HEK293 (cell line): Measurements from ENCODE around the gene SMAD2.
"Not testable (repeated sequence)": the region's sequence is repeated elsewhere in the genome, so short reads cannot be mapped to it uniquely, and the experiment has no call there.

Experiments
- CTCF ChIP-seq: fragments of 450-650 bp; formaldehyde crosslinking; IDR thresholded peaks from 2 replicates; pipeline ENCODE4 v1.5.1; 2016; ENCODE audit warnings: missing biosample characterization, missing genetic modification characterization
- ZNF175 ChIP-seq: fragments of 450-650 bp; formaldehyde crosslinking; IDR thresholded peaks from 2 replicates; pipeline ENCODE4 v1.5.1; 2016; ENCODE audit warnings: missing biosample characterization, missing genetic modification characterization
- ZNF24 ChIP-seq: fragments of 450-650 bp; formaldehyde crosslinking; IDR thresholded peaks from 2 replicates; pipeline ENCODE4 v1.5.1; 2016; ENCODE audit warnings: missing biosample characterization, missing genetic modification characterization
- ZNF274 ChIP-seq, 2 experiments: fragments of 200-500 bp in 1 of 2; fragments of 450-650 bp in 1 of 2; sonication (Bioruptor generic) in 1 of 2; formaldehyde crosslinking in 1 of 2; IDR thresholded peaks; 2 replicates each; pipeline versions ENCODE4 v1.5.1 to v1.6.1; 2014 to 2016; ENCODE audit warnings: borderline replicate concordance in 1 of 2, inconsistent platforms in 1 of 2, low read length in 1 of 2, missing biosample characterization in 1 of 2, missing genetic modification characterization in 1 of 2
- ZNF555 ChIP-seq: fragments of 450-650 bp; formaldehyde crosslinking; conservative IDR thresholded peaks from 2 replicates; pipeline ENCODE4 v1.5.1; 2017; ENCODE audit warnings: missing biosample characterization, mild to moderate bottlenecking, missing genetic modification characterization, inconsistent platforms
- TF ChIP-seq, protein P1 (sequence below): fragments of 450-650 bp; formaldehyde crosslinking; IDR thresholded peaks from 2 replicates; pipeline ENCODE4 v1.5.1; 2016; ENCODE audit warnings: missing biosample characterization, missing genetic modification characterization

GRCh38 chr18:47961003-47961402 lies 30.5 kb upstream of the SMAD2 start:
- TF ChIP-seq CTCF (tag by site-specific recombination); ZNF175 (tag by site-specific recombination); ZNF274 (IDR thresholded peaks at IDR 0.05; ENCODE audit: low read length); ZNF274 (tag by site-specific recombination; IDR thresholded peaks at IDR 0.05; ENCODE audit: borderline replicate concordance); ZNF555 (tag by site-specific recombination); ZNF24 (tag by site-specific recombination): not testable (repeated sequence)
- TF ChIP-seq, protein P1, sequence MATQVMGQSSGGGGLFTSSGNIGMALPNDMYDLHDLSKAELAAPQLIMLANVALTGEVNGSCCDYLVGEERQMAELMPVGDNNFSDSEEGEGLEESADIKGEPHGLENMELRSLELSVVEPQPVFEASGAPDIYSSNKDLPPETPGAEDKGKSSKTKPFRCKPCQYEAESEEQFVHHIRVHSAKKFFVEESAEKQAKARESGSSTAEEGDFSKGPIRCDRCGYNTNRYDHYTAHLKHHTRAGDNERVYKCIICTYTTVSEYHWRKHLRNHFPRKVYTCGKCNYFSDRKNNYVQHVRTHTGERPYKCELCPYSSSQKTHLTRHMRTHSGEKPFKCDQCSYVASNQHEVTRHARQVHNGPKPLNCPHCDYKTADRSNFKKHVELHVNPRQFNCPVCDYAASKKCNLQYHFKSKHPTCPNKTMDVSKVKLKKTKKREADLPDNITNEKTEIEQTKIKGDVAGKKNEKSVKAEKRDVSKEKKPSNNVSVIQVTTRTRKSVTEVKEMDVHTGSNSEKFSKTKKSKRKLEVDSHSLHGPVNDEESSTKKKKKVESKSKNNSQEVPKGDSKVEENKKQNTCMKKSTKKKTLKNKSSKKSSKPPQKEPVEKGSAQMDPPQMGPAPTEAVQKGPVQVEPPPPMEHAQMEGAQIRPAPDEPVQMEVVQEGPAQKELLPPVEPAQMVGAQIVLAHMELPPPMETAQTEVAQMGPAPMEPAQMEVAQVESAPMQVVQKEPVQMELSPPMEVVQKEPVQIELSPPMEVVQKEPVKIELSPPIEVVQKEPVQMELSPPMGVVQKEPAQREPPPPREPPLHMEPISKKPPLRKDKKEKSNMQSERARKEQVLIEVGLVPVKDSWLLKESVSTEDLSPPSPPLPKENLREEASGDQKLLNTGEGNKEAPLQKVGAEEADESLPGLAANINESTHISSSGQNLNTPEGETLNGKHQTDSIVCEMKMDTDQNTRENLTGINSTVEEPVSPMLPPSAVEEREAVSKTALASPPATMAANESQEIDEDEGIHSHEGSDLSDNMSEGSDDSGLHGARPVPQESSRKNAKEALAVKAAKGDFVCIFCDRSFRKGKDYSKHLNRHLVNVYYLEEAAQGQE (tag by site-specific recombination), result not testable (repeated sequence)
